HepG2 (cell line): ENCODE results near the gene SLC11A1. TPM values are rescaled to one million over a fixed set of nuclear protein-coding genes. Genes with fewer than 3 reads are reported as not detected.

Experiments used
- E2F5 ChIP-seq: sonication (generic); formaldehyde crosslinking; conservative IDR thresholded peaks from 2 replicates; pipeline ENCODE4 v1.4.0; 2020; ENCODE audit warnings: missing genetic modification reagents
- GTF3A ChIP-seq: sonication (generic); formaldehyde crosslinking; conservative IDR thresholded peaks from 2 replicates; pipeline ENCODE4 v1.4.0; 2020; ENCODE audit warnings: mild to moderate bottlenecking, missing genetic modification reagents
- HDAC6 ChIP-seq: fragments of 200-600 bp; sonication (generic); IDR thresholded peaks from 2 replicates; pipeline ENCODE4 v1.7.0; 2017; ENCODE audit warnings: mild to moderate bottlenecking, antibody characterized with exemption, low read length, low read depth
- HNRNPUL1 ChIP-seq: fragments of 200-400 bp; formaldehyde crosslinking; IDR thresholded peaks from 2 replicates; pipeline ENCODE4 v1.6.1; 2017; ENCODE audit warnings: low read depth, mild to moderate bottlenecking, low read length, moderate library complexity
- HOXA5 ChIP-seq: sonication (generic); formaldehyde crosslinking; IDR thresholded peaks from 2 replicates; pipeline ENCODE4 v1.4.0; 2020; ENCODE audit warnings: missing genetic modification reagents
- KAT8 ChIP-seq: IDR thresholded peaks from 2 replicates; pipeline ENCODE4 v1.6.1; 2016; ENCODE audit warnings: missing genetic modification reagents, missing compliant biosample characterization
- MED8 ChIP-seq: sonication (generic); formaldehyde crosslinking; IDR thresholded peaks from 2 replicates; pipeline ENCODE4 v1.8.1; 2023; ENCODE audit warnings: mild to moderate bottlenecking, missing genetic modification reagents; ENCODE audit not compliant: insufficient replicate concordance
- RNF219 ChIP-seq: sonication (generic); formaldehyde crosslinking; IDR thresholded peaks from 2 replicates; pipeline ENCODE4 v1.5.0; 2020; ENCODE audit warnings: mild to moderate bottlenecking, missing genetic modification reagents
- SKI ChIP-seq: fragments of 450-650 bp; IDR thresholded peaks from one replicate; pipeline ENCODE4 v1.6.1; 2018; ENCODE audit warnings: mild to moderate bottlenecking; ENCODE audit not compliant: partially characterized antibody
- TCF12 ChIP-seq, 2 experiments: fragments of 450-650 bp in 1 of 2; sonication (generic) in 1 of 2; formaldehyde crosslinking in 1 of 2; IDR thresholded peaks; 2 replicates each; pipeline versions ENCODE4 v1.6.1 to v1.8.0; 2017 to 2022; ENCODE audit warnings: antibody characterized with exemption in 1 of 2, mild to moderate bottlenecking in 1 of 2, missing genetic modification reagents in 1 of 2, moderate library complexity in 1 of 2
- TRIM24 ChIP-seq: sonication (generic); formaldehyde crosslinking; IDR thresholded peaks from 2 replicates; pipeline ENCODE4 v1.8.0; 2022; ENCODE audit warnings: mild to moderate bottlenecking, missing genetic modification reagents
- ZC3H4 ChIP-seq: sonication (generic); formaldehyde crosslinking; IDR thresholded peaks from 2 replicates; pipeline ENCODE4 v1.4.0; 2020; ENCODE audit warnings: missing genetic modification reagents, borderline replicate concordance
- ZEB1 ChIP-seq: IDR thresholded peaks from 2 replicates; pipeline ENCODE4 v1.6.1; 2012; ENCODE audit warnings: mild to moderate bottlenecking, low read depth, inconsistent platforms; ENCODE audit not compliant: insufficient replicate concordance
- ZFP36 ChIP-seq: fragments of 150-350 bp; IDR thresholded peaks from 2 replicates; pipeline ENCODE4 v1.6.1; 2018; ENCODE audit warnings: borderline replicate concordance, low read length, low read depth; ENCODE audit not compliant: partially characterized antibody
- ZNF10 ChIP-seq: sonication (generic); formaldehyde crosslinking; IDR thresholded peaks from 2 replicates; pipeline ENCODE4 v1.4.0; 2020; ENCODE audit warnings: mild to moderate bottlenecking, low read depth, missing genetic modification reagents, borderline replicate concordance
- ZNF30 ChIP-seq: sonication (generic); formaldehyde crosslinking; IDR thresholded peaks from 2 replicates; pipeline ENCODE4 v1.5.0; 2020; ENCODE audit warnings: mild to moderate bottlenecking, missing genetic modification reagents
- ZNF331 ChIP-seq: sonication (generic); formaldehyde crosslinking; IDR thresholded peaks from 2 replicates; pipeline ENCODE4 v1.4.0; 2020; ENCODE audit warnings: missing genetic modification reagents
- ZNF354B ChIP-seq: sonication (generic); formaldehyde crosslinking; IDR thresholded peaks from 2 replicates; pipeline ENCODE4 v1.8.0; 2022; ENCODE audit warnings: mild to moderate bottlenecking, missing genetic modification reagents
- ZNF432 ChIP-seq: sonication (generic); formaldehyde crosslinking; IDR thresholded peaks from 2 replicates; pipeline ENCODE4 v1.5.0; 2020; ENCODE audit warnings: missing genetic modification reagents, mild to moderate bottlenecking, borderline replicate concordance
- ZNF580 ChIP-seq: IDR thresholded peaks from 2 replicates; pipeline ENCODE4 v1.6.1; 2016; ENCODE audit warnings: low read depth, borderline replicate concordance
- ZNF644 ChIP-seq: IDR thresholded peaks from 2 replicates; pipeline ENCODE4 v1.6.1; 2016; ENCODE audit warnings: low read depth
- polyA plus RNA-seq, 8 experiments: library from polyadenylated mRNA; depleted of rRNA in 3 of 8; stranded (reverse) in 7 of 8; unstranded in 1 of 8; fragments of >200 nt; fragmentation: Illumina TruSeq in 4 of 8; extraction: Trizol in 4 of 8; gene quantifications; 2 replicates each; pipeline versions ENCODE4 v1.2.1 to v1.2.3, GENCODE V29; 2011 to 2016; ENCODE audit warnings: low read depth in 4 of 8, missing spikeins in 1 of 8, mixed read lengths in 1 of 8; ENCODE audit not compliant: insufficient read depth in 1 of 8
- total RNA-seq, 5 experiments: library from RNA; depleted of rRNA; stranded (reverse); fragments of >200 nt; fragmentation: Illumina TruSeq; extraction: Trizol; gene quantifications; 2 replicates each; pipeline ENCODE4 v1.2.3, GENCODE V29; 2016; ENCODE audit warnings: low read depth in 1 of 5
- TF ChIP-seq, protein P1 (sequence below), 2 experiments: fragments of 450-650 bp in 1 of 2; sonication (generic) in 1 of 2; formaldehyde crosslinking; IDR thresholded peaks; 2 replicates each; pipeline versions ENCODE4 v1.5.0 to v1.8.0; 2020 to 2022; ENCODE audit warnings: mild to moderate bottlenecking in 1 of 2, missing genetic modification reagents in 1 of 2
- TF ChIP-seq, protein P2 (sequence below): sonication (generic); formaldehyde crosslinking; conservative IDR thresholded peaks from 2 replicates; pipeline ENCODE4 v1.5.0; 2020; ENCODE audit warnings: missing genetic modification reagents

Gene SLC11A1
- total and polyA plus RNA-seq, 2 of the 13 experiments (the other 11 are each of a cell fraction or from before 2014, with no cell fraction given): 0.33 to 2.3 TPM

GRCh38 chr2:218389333-218390150 lies 7.5 kb downstream of the SLC11A1 start (continued):
- TF ChIP-seq HNRNPUL1 (no peak), SKI (peak; percentile 25), HOXA5 (no peak), GTF3A (no peak), ZNF30 (no peak), HDAC6 (no peak), ZFP36 (no peak), ZNF644 (no peak), ZNF432 (CRISPR knock-in tag) (no peak), ZNF10 (CRISPR knock-in tag) (no peak), MED8 (CRISPR knock-in tag) (no peak), KAT8 (CRISPR knock-in tag) (no peak), ZNF580 (CRISPR knock-in tag) (no peak), ZNF331 (CRISPR knock-in tag) (peak; percentile 23; the same call in 1 of the 2 replicates), ZC3H4 (CRISPR knock-in tag) (no peak), ZEB1 (no peak), TRIM24 (no peak), RNF219 (CRISPR knock-in tag) (no peak), E2F5 (CRISPR knock-in tag) (no peak), TCF12 (IDR thresholded peaks at IDR 0.05) (no peak), TCF12 (CRISPR knock-in tag; IDR thresholded peaks at IDR 0.05) (no peak), ZNF354B (CRISPR knock-in tag) (no peak)
- TF ChIP-seq, protein P1, sequence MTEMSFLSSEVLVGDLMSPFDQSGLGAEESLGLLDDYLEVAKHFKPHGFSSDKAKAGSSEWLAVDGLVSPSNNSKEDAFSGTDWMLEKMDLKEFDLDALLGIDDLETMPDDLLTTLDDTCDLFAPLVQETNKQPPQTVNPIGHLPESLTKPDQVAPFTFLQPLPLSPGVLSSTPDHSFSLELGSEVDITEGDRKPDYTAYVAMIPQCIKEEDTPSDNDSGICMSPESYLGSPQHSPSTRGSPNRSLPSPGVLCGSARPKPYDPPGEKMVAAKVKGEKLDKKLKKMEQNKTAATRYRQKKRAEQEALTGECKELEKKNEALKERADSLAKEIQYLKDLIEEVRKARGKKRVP (CRISPR knock-in tag; IDR thresholded peaks at IDR 0.05): no peak
- TF ChIP-seq, protein P2, sequence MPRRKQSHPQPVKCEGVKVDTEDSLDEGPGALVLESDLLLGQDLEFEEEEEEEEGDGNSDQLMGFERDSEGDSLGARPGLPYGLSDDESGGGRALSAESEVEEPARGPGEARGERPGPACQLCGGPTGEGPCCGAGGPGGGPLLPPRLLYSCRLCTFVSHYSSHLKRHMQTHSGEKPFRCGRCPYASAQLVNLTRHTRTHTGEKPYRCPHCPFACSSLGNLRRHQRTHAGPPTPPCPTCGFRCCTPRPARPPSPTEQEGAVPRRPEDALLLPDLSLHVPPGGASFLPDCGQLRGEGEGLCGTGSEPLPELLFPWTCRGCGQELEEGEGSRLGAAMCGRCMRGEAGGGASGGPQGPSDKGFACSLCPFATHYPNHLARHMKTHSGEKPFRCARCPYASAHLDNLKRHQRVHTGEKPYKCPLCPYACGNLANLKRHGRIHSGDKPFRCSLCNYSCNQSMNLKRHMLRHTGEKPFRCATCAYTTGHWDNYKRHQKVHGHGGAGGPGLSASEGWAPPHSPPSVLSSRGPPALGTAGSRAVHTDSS (CRISPR knock-in tag): no peak
